Effector memory CD4-positive, alpha-beta T cell (primary cell): ENCODE results near the gene PSMC5.
"Not testable (repeated sequence)": the region's sequence is repeated elsewhere in the genome, so short reads cannot be mapped to it uniquely, and the experiment has no call there.

Experiments used
- DNase-seq, 3 donors: peaks; one replicate each; pipeline ENCODE4 v3.0.0-alpha.2; 2020
- H3K27ac ChIP-seq: 2 replicates; pipeline ENCODE4 v1.7.0; 2013; ENCODE audit warnings: mild to moderate bottlenecking, low read length, moderate library complexity; ENCODE audit not compliant: insufficient read depth, poor library complexity, severe bottlenecking
- H3K27me3 ChIP-seq: replicated peaks from 2 replicates; pipeline ENCODE4 v1.7.0; 2013; ENCODE audit warnings: mild to moderate bottlenecking, low read length; ENCODE audit not compliant: insufficient read depth, control insufficient read depth, poor library complexity, severe bottlenecking
- H3K36me3 ChIP-seq: 2 replicates; pipeline ENCODE4 v1.7.0; 2013; ENCODE audit warnings: mild to moderate bottlenecking, low read length, moderate library complexity; ENCODE audit not compliant: control insufficient read depth, insufficient read depth
- H3K4me1 ChIP-seq: 2 replicates; pipeline ENCODE4 v1.7.0; 2013; ENCODE audit warnings: low read length, mild to moderate bottlenecking; ENCODE audit not compliant: control insufficient read depth, insufficient read depth, poor library complexity, severe bottlenecking
- H3K4me3 ChIP-seq: 2 replicates; pipeline ENCODE4 v1.7.0; 2013; ENCODE audit warnings: low read length, low read depth, mild to moderate bottlenecking; ENCODE audit not compliant: insufficient read depth, poor library complexity, severe bottlenecking
- H3K9me3 ChIP-seq: 2 replicates; pipeline ENCODE4 v1.7.0; 2013; ENCODE audit warnings: mild to moderate bottlenecking, low read length, moderate library complexity; ENCODE audit not compliant: control insufficient read depth

The PSMC5 gene

DNA sequence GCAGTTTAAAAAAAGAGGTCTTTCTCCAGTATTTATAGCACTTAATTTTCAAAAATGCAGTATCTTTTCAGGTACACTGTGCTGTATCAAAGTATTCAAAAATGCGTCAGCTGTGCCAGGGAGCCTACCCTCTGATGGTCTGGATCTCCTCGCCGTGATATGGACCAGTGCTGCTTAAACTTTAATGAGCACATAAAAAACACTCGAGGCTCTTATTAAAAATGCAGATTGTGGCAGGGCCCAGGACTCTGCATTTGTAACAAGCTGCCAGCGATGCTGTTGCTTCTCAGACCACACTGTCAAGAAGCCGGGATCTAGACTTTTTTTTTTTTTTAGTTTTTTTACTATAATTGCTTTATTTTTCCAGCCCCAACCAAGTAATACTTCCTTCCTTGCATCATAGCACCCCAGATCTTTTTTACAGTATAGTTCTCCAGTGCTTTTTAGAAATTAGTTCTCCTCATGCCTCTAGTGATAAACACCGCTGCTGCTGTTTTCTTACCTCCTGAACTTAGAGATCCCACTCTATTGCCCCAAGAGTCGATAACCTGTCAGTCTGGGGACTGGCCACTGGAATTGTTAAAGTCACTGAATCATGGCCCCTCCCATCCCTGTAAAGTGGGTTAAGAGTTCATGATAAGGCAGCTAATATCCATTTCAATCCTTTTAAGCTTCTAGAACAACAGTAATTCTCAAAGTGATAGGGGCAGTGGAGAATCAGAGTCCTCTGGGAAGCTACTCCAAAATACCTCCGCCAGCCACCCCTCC is 16.9 kb downstream of the PSMC5 start:
- H3K4me1 ChIP-seq, result peaks cover 20% of the 10 kb centered on the region
- no peak overlapping the region for H3K27ac ChIP-seq

DNA sequence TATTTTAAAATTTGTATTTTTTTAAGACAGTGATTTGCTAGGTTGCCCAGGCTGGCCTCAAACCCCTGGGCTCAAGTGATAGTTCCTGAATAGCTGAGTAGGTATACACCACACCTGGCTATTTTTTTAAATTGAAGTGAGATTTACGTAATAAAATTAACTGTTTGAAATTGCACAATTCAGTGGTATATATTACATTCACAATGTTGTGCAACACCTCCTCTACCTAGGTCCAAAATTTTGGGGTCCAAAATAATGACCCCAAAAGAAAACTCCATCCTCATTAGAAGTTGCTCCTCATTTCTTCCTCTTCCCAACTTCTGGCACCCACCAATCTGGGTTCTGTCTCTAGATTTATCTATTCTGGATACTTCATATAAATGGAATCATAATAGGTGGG is 18.3 kb downstream of the PSMC5 start:
- no peak for DNase-seq
- Histone ChIP-seq H3K9me3 (no peaks in the 10 kb centered on the region), H3K36me3 (no peaks in the 10 kb centered on the region), H3K4me3 (no peak overlapping the region), H3K27me3 (no peaks in the 10 kb centered on the region), H3K27ac (no peak overlapping the region), H3K4me1 (peaks cover 12% of the 10 kb centered on the region)

More for the DNA sequence above, 16.9 kb downstream of the PSMC5 start:
- Histone ChIP-seq H3K27me3 (no peaks in the 10 kb centered on the region), H3K36me3 (no peaks in the 10 kb centered on the region), H3K4me3 (no peak overlapping the region), H3K9me3 (no peaks in the 10 kb centered on the region)
- no peak for DNase-seq

DNA sequence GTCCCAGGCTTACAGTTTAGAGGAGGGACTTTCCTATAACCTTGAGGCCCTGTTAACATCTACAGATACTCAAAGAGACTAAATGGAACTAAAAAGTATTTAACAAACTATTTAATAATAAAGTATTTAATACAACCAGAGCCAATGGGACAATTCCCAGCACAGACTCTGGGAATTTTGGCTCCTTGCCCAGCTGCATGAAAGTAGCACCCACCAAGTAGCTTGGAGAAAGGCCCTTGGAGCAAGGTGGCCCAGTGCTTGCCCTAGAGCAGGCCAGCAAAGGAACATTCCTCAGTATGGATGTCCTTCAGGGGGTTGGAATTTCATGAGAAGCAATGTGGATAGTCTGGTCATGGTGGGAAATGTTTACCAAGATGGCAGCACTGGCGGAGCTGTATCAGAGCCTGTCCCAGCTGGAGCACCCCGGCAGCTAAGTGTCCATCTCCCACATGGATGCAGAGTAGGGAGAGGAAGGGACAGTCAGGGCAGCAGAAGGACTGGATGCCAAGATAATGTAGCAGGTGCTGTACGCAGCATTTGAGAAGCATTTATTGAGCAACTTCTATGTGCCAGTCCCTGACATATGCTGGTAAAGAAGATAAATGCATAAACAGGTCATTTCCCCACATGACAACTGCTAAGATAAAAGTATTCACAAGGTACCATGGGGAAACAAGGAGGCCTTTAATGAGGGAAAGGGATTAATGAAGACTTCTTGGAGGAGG is 20.5 kb downstream of the PSMC5 start:
- Histone ChIP-seq H3K4me3 (no peak overlapping the region), H3K27ac (no peak overlapping the region), H3K27me3 (no peaks in the 10 kb centered on the region), H3K4me1 (peaks cover 3% of the 10 kb centered on the region), H3K9me3 (no peaks in the 10 kb centered on the region), H3K36me3 (no peaks in the 10 kb centered on the region)
- DNase-seq, result no peak

DNA sequence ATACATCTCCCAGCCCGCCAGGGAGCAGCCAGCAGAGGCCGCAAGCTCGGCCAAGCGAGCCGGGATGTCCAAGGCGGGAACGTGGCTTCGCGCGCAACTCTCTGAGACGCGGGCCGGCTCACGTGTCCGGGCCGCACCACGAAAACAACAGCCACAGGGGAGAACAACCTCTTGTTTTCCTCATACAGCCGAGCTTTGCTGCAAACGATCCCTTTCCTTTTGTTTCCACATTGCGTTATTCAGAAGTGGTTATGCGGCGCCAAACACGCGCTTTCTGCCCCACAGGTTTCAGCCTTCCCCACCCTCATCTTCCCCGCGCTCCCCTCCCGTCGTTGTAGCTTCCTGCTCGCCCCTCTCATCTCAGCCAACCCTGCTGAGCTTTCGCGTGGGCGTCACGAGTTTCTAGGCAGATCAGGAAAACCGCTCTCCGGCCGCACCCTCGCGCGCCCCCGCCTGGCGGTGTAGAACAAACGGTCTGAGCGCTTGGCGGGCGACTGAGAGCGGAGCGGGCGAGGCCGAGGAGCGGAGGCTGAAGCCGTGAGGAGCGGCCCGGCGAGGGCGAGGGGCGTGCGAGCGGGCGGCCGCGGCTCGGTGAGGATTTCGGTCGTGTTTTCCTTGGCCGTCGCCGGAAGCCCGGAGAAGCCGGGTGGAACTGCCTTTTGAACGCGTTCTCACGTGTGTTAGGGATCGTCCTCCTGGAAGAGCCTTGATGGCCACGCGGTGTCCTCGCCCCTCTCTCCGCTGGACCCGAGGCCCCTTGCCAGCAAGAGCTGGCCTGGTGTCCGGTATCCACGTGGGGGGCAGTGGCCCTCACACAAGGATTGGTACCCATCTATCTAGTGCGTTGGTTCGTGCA is 21.8 kb downstream of the PSMC5 start:
- Histone ChIP-seq H3K4me3 (peak overlapping the region; percentile 22), H3K4me1 (peaks cover 3% of the 10 kb centered on the region), H3K27ac (peak overlapping the region; percentile 50), H3K9me3 (no peaks in the 10 kb centered on the region), H3K27me3 (no peaks in the 10 kb centered on the region), H3K36me3 (no peaks in the 10 kb centered on the region)
- peak; percentile 85 to 90 (median 88) for DNase-seq

DNA sequence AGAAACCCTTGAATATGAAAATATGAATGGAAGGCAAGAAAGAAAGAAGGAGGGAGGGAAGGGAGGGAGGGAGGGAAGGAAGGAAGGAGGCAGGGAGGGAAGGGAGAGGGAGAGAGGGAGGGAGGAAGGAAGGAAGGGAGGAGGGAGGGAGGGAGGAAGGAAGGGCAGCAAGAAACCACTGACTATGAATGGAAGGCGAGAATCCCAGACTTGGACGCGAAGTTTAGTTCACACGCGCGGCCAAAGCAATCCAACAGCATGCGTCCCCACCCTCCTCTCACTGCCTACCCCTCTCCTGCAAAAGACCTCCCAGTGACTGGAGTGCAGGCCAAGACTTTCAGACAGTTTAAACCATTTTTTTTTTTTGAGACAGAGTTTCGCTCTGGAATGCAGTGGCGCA is 23.2 kb downstream of the PSMC5 start:
- no peak overlapping the region for H3K4me3 ChIP-seq
- H3K4me1 ChIP-seq, result peaks cover 3% of the 10 kb centered on the region
- H3K36me3 ChIP-seq, result no peaks in the 10 kb centered on the region
- no peak overlapping the region for H3K27ac ChIP-seq
- DNase-seq, result no peak
- no peaks in the 10 kb centered on the region for H3K9me3 ChIP-seq
- no peaks in the 10 kb centered on the region for H3K27me3 ChIP-seq

DNA sequence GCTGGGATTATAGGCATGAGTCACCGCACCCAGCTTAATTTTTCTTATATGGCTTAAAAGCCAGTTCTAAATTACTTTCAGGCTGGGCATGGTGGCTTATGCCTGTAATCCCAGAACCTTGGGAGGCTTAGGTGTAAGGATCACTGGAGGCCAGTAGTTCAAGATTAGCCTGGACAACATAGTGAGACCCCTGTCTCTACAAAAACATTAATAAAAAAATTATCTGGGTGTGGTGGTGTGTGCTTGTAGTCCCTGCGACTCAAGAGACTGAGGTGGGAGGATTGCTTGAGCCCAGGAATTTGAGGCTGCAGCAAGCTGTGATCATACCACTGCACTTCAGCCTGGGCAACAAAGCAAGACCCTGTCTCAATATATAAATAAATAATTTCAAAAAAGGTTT is 26.0 kb downstream of the PSMC5 start:
- Histone ChIP-seq H3K36me3 (no peaks in the 10 kb centered on the region), H3K4me1 (peaks cover 3% of the 10 kb centered on the region), H3K4me3 (no peak overlapping the region), H3K27ac (no peak overlapping the region), H3K9me3 (no peaks in the 10 kb centered on the region), H3K27me3 (no peaks in the 10 kb centered on the region)
- DNase-seq, result no peak

DNA sequence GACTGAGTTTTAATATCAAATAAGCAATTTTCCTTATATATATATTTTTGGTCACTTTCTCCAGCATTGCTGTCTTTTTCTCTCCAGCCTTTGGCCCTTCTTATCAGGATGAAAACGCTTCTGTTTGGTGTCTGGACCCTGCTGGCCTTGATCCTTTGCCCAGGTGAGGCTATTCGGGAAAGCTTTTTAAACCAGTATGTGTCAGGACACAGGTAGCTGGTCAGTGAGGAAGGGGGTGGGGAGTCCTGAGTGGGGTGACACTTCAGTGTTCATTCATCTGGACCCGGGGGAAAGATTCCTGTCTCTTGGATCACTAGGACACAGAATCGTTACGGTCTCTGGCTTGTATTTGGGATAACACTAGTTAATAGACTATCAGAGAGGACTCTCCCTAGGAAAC is 27.5 kb downstream of the PSMC5 start:
- DNase-seq, result no peak
- no peaks in the 10 kb centered on the region for H3K4me1 ChIP-seq
- no peak overlapping the region for H3K27ac ChIP-seq
- H3K27me3 ChIP-seq, result no peaks in the 10 kb centered on the region
- no peaks in the 10 kb centered on the region for H3K9me3 ChIP-seq
- H3K4me3 ChIP-seq, result no peak overlapping the region
- no peaks in the 10 kb centered on the region for H3K36me3 ChIP-seq

DNA sequence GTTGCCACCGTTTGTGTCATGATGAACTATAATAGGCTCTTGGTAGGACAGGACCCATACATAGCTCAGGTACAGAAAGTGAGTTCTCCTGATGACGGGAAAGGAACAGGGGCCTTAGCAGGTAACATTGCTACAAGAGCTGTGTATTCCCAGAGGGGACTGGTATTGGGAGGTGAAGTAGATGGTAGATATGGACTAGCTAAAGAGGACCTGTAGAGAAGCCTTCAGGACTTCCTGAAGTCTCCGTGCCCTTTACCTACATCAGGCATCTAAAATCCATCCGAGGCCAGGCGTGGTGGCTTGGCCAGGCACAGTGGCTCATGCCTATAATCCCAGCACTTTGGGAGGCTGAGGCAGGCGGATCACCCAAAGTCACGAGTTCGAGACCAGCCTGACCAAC is 28.0 kb downstream of the PSMC5 start:
- Histone ChIP-seq H3K27ac (no peak overlapping the region), H3K4me1 (no peaks in the 10 kb centered on the region), H3K27me3 (no peaks in the 10 kb centered on the region), H3K36me3 (no peaks in the 10 kb centered on the region), H3K9me3 (no peaks in the 10 kb centered on the region), H3K4me3 (no peak overlapping the region)
- no peak for DNase-seq

DNA sequence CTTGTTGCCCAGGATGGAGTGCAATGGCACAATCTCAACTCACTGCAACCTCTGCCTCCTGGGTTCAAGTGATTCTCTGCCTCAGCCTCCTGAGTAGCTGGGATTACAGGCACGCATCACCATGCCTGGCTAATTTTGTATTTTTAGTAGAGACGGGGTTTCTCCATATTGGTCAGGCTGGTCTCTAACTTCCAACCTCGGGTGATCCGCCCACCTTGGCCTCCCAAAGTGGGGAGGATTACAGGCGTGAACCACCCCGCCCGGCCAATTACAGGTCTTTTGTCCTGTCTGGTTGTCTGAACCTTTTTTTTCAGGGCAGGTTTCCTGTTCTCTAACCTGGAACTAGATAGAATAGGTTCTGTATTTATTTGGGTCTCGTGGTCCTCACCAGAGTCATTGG is 29.2 kb downstream of the PSMC5 start:
- not testable (repeated sequence) for H3K27me3 ChIP-seq, H3K4me3 ChIP-seq, H3K36me3 ChIP-seq, H3K4me1 ChIP-seq, H3K9me3 ChIP-seq, DNase-seq, H3K27ac ChIP-seq

DNA sequence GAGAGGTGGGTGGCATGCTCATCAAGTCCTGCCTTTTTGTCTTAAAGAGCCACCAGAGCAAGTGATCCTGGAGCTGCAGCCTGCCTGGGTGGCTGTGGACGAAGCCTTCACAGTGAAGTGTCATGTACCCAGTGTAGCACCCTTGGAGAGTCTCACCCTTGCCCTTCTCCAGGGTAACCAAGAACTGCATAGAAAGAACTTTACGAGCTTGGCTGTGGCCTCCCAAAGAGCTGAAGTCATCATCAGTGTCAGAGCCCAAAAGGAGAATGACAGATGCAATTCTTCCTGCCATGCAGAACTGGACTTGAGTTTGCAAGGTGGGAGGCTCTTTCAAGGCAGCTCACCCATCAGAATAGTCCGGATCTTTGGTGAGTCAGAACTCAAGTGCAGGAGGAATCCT is 32.0 kb downstream of the PSMC5 start:
- Histone ChIP-seq H3K27ac (no peak overlapping the region), H3K9me3 (no peaks in the 10 kb centered on the region), H3K36me3 (no peaks in the 10 kb centered on the region), H3K27me3 (no peaks in the 10 kb centered on the region), H3K4me3 (no peak overlapping the region), H3K4me1 (no peaks in the 10 kb centered on the region)
- no peak for DNase-seq
